Measurements from ENCODE around the gene CA7. TPM values are rescaled to one million over a fixed set of nuclear protein-coding genes. Genes with fewer than 3 reads are reported as not detected.

CA7 gene
- total RNA-seq, 1 experiment from 2014 or later = not detected

DNA sequence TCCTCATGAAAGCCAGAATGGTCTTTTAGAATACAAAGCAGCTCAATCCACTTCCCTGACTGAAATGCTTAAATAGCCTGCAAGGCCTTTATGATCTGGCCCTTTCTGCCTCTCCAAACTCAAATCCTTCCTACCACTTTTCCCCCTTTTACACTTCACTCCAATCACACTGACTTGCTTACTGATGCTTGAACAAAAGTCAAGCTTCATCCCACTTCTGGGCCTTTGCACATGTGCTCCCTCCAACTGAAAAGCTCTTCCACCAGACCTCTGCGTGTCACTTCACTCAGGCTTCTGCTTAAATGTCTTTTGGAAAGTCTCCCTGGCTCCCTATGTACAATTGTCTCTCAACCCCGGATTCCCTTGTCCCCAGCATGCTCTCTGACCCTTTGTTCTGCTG, 29.5 kb upstream of the CA7 start:
- no peak overlapping the region for H3K27ac Mint-ChIP-seq (ENCODE audit: unreplicated experiment)
- no peak overlapping the region for H3K4me3 Mint-ChIP-seq (ENCODE audit: low read depth, unreplicated experiment)
- no peaks in the 10 kb centered on the region for H3K27me3 Mint-ChIP-seq (ENCODE audit: unreplicated experiment)
- CTCF ChIA-PET = interaction anchor here (0.7 kb wide), 1 partner anchor 16 kb away, joined by 3 read pairs; the partner anchor contains the start of gene NAE1
- intact Hi-C loops (cut with micrococcal nuclease; ENCODE audit: unreplicated experiment) = no loop called here
- peaks cover 65% of the 10 kb centered on the region for H3K36me3 Mint-ChIP-seq (ENCODE audit: insufficient read depth, unreplicated experiment)
- TF ChIP-seq, protein P1, sequence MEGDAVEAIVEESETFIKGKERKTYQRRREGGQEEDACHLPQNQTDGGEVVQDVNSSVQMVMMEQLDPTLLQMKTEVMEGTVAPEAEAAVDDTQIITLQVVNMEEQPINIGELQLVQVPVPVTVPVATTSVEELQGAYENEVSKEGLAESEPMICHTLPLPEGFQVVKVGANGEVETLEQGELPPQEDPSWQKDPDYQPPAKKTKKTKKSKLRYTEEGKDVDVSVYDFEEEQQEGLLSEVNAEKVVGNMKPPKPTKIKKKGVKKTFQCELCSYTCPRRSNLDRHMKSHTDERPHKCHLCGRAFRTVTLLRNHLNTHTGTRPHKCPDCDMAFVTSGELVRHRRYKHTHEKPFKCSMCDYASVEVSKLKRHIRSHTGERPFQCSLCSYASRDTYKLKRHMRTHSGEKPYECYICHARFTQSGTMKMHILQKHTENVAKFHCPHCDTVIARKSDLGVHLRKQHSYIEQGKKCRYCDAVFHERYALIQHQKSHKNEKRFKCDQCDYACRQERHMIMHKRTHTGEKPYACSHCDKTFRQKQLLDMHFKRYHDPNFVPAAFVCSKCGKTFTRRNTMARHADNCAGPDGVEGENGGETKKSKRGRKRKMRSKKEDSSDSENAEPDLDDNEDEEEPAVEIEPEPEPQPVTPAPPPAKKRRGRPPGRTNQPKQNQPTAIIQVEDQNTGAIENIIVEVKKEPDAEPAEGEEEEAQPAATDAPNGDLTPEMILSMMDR (IDR thresholded peaks at IDR 0.05; ENCODE audit: unreplicated experiment) = no peak
- BruUV-seq (replicated peaks) = no TSS peak
- no peak for DNase-seq
- no peaks in the 10 kb centered on the region for H3K4me1 Mint-ChIP-seq (ENCODE audit: low read depth, unreplicated experiment)
- no peaks in the 10 kb centered on the region for H3K9me3 Mint-ChIP-seq (ENCODE audit: low read depth, unreplicated experiment)

DNA sequence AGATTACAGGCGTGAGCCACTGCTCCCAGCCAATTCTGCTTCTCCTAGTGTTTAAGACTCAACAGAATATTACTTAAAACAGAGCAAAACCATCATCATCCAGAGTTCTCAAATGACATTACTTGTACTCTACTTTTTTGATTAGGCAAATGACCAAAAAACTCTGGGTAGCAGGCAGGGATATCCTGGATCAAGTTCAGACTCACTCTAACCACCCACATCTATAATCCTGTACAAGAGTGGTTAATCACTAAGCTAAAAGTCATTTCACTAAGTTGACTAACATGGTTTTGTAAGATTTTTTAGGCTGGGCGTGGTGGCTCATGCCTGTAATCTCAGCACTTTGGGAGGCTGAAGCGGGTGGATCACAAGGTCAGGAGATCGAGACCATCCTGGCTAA, 20.2 kb upstream of the CA7 start:
- CTCF ChIA-PET = no interaction called here
- Mint-ChIP-seq H3K36me3 (ENCODE audit: insufficient read depth, unreplicated experiment) (peaks cover 39% of the 10 kb centered on the region), H3K27me3 (ENCODE audit: unreplicated experiment) (no peaks in the 10 kb centered on the region), H3K27ac (ENCODE audit: unreplicated experiment) (no peak overlapping the region), H3K4me1 (ENCODE audit: low read depth, unreplicated experiment) (no peaks in the 10 kb centered on the region), H3K9me3 (ENCODE audit: low read depth, unreplicated experiment) (no peaks in the 10 kb centered on the region), H3K4me3 (ENCODE audit: low read depth, unreplicated experiment) (no peak overlapping the region)
- intact Hi-C loops (cut with micrococcal nuclease; ENCODE audit: unreplicated experiment) = no loop called here
- TF ChIP-seq, protein P1 (IDR thresholded peaks at IDR 0.05; ENCODE audit: unreplicated experiment) = no peak
- no TSS peak for BruUV-seq (replicated peaks)
- no peak for DNase-seq

DNA sequence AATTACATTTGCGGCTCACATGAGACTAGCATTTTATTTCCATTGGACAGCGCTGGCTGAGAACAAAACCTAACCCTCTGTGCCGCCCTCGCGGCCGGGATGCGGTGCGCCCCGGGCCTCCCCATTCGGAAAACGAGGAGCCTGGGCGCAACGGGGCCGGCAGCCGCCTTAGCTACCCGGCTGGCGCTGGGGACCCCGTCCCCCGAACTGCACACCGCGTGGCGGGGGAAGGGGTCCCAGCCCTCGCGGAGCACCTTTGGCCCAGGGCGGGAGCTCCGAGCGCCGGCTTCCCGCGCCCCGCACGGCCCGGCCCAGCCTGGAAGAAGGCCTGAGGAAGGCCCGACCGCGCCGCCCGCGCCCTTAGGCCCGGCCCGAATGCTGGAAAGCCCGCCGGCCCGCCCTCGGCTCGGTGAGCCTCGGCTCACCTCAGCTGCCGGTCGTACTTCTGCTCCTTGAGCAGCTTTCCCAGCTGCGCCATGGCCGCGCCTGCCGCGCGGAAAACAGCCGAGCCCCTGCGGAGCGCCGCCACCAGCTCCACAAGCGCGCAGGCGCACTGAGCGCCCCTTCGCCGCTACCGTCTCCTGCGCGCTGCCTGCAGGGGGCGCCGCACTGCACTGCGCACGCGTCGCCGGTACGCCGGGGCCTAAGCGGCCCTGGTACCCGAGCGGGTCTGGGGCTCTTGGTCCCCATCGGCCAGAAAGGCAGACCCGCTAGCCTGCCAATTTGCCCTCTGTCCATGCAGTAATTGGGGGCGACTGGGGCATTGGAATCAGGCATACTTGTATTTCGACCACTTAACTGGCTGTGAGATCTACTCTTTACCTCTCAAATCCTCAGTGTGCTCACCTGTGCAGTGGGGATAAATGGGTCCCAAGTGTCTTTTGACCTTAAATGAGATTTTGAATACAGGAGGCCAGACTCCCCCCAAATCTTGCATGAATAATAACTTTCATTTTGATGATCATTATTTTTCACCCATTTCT, 13.5 kb upstream of the CA7 start, which contains the start of gene NAE1:
Gene NAE1, minus strand, starts transcription at position 555 of the 983 bp plus-strand sequence. Its CDS starts 77 bp downstream, at position 478.
- TF ChIP-seq, protein P1 (IDR thresholded peaks at IDR 0.05; ENCODE audit: unreplicated experiment) = peak; percentile 97
- no peak within 1 kb of the TSS for H3K27ac Mint-ChIP-seq (ENCODE audit: unreplicated experiment)
- peaks cover 24% of the 10 kb centered on the region for H3K27me3 Mint-ChIP-seq (ENCODE audit: unreplicated experiment)
- H3K4me3 Mint-ChIP-seq (ENCODE audit: low read depth, unreplicated experiment) = peak within 1 kb of the TSS; percentile 71
- peaks cover 21% of the 10 kb centered on the region for H3K36me3 Mint-ChIP-seq (ENCODE audit: insufficient read depth, unreplicated experiment)
- no TSS peak for BruUV-seq (replicated peaks)
- DNase-seq = peak; percentile 95
- CTCF ChIA-PET = interaction anchor here (0.5 to 1.8 kb wide), 26 partner anchors 8 to 1271 kb away, joined by 3 to 61 read pairs (median 4); partner anchors contain the start of genes CA7, DYNC1LI2, PDP2 and RRAD
- H3K4me1 Mint-ChIP-seq (ENCODE audit: low read depth, unreplicated experiment) = no peaks in the 10 kb centered on the region
- H3K9me3 Mint-ChIP-seq (ENCODE audit: low read depth, unreplicated experiment) = no peaks in the 10 kb centered on the region
- intact Hi-C loops (cut with micrococcal nuclease; ENCODE audit: unreplicated experiment) = loop anchor here (2.0 kb wide), 1 partner anchor 38 kb away; no protein-coding TSS in a partner anchor

DNA sequence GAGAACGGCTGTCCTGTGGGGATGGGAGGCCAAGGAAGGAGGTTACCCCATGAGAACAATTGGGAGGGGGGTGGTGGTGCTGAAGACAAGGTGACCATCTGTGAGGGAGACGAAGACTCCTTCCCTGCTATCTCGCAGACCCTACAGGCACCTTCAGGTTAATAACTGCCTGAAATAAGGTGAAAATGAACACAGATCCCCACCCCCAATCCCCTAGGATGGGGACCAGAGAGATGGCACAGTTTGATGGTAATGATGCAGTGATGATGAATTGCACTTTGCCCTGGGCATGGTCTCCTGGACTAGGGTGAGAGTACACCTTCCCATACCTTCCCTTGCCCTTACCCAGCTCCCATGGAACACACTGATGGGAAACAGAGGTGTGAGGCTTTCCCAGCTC, 12.0 kb upstream of the CA7 start:
- no TSS peak for BruUV-seq (replicated peaks)
- no peak for DNase-seq

More for the DNA sequence above, 12.0 kb upstream of the CA7 start:
- H3K36me3 Mint-ChIP-seq (ENCODE audit: insufficient read depth, unreplicated experiment) = peaks cover 15% of the 10 kb centered on the region
- CTCF ChIA-PET = interaction anchor here (1.1 to 1.4 kb wide), 2 partner anchors 36 to 94 kb away, joined by 3 read pairs; no protein-coding TSS in a partner anchor
- H3K4me1 Mint-ChIP-seq (ENCODE audit: low read depth, unreplicated experiment) = no peaks in the 10 kb centered on the region
- TF ChIP-seq, protein P1 (IDR thresholded peaks at IDR 0.05; ENCODE audit: unreplicated experiment) = no peak
- intact Hi-C loops (cut with micrococcal nuclease; ENCODE audit: unreplicated experiment) = no loop called here
- H3K27ac Mint-ChIP-seq (ENCODE audit: unreplicated experiment) = no peak overlapping the region
- peaks cover 24% of the 10 kb centered on the region for H3K27me3 Mint-ChIP-seq (ENCODE audit: unreplicated experiment)
- H3K4me3 Mint-ChIP-seq (ENCODE audit: low read depth, unreplicated experiment) = no peak overlapping the region
- H3K9me3 Mint-ChIP-seq (ENCODE audit: low read depth, unreplicated experiment) = no peaks in the 10 kb centered on the region
